Ammon's horn (tissue), 1 donor: ENCODE results near the gene TTC39B.

Experiments used
- DNase-seq: peaks from one replicate; pipeline ENCODE4 v3.0.0-alpha.2; 2016; ENCODE audit warnings: low spot score

The TTC39B gene

GRCh38 chr9:15300218-15300617 is 6.8 kb downstream of the TTC39B start:
- no peak for DNase-seq

- no peak for DNase-seq
Observed at GRCh38 chr9:15299374-15299939, 7.6 kb downstream of the TTC39B start.

- no peak for DNase-seq
Observed at GRCh38 chr9:15298362-15298761, 8.7 kb downstream of the TTC39B start.

GRCh38 chr9:15295761-15296405 is 11.1 kb downstream of the TTC39B start:
- DNase-seq, result no peak

GRCh38 chr9:15294604-15295003 is 12.4 kb downstream of the TTC39B start:
- no peak for DNase-seq

- DNase-seq, result peak; percentile 43
Observed at GRCh38 chr9:15293804-15294316, 13.2 kb downstream of the TTC39B start.

GRCh38 chr9:15293084-15293483 is 13.9 kb downstream of the TTC39B start:
- no peak for DNase-seq

- no peak for DNase-seq
Observed at GRCh38 chr9:15289603-15290002, 17.4 kb downstream of the TTC39B start.

GRCh38 chr9:15287309-15287708 is 19.7 kb downstream of the TTC39B start:
- DNase-seq, result no peak

- DNase-seq, result no peak
Observed at GRCh38 chr9:15286161-15286821, 20.7 kb downstream of the TTC39B start.

GRCh38 chr9:15282567-15283285 is 24.3 kb downstream of the TTC39B start:
- DNase-seq, result no peak

- DNase-seq, result no peak
Observed at GRCh38 chr9:15280647-15281046, 26.4 kb downstream of the TTC39B start.

GRCh38 chr9:15278839-15279238 is 28.2 kb downstream of the TTC39B start:
- DNase-seq, result no peak

GRCh38 chr9:15278091-15278687 is 28.8 kb downstream of the TTC39B start:
- DNase-seq, result no peak

- peak; percentile 76 for DNase-seq
Observed at GRCh38 chr9:15277400-15278090, 29.5 kb downstream of the TTC39B start.

- DNase-seq, result no peak
Observed at GRCh38 chr9:15276328-15276938, 30.6 kb downstream of the TTC39B start.

- no peak for DNase-seq
Observed at GRCh38 chr9:15274425-15274824, 32.6 kb downstream of the TTC39B start.

GRCh38 chr9:15272377-15272928 is 34.6 kb downstream of the TTC39B start:
- no peak for DNase-seq

GRCh38 chr9:15271403-15271802 is 35.6 kb downstream of the TTC39B start:
- no peak for DNase-seq

GRCh38 chr9:15268782-15269181 is 38.2 kb downstream of the TTC39B start:
- no peak for DNase-seq

- DNase-seq, result no peak
Observed at GRCh38 chr9:15268317-15268716, 38.7 kb downstream of the TTC39B start.
